GM19035 (cell line): ENCODE measurements around the gene FXYD5.
"Not testable (repeated sequence)": the region's sequence is repeated elsewhere in the genome, so short reads cannot be mapped to it uniquely, and the experiment has no call there.

Experiments used
- ATAC-seq: cut with Tn5 transposase; IDR thresholded peaks from one replicate; pipeline ENCODE4 v1.9.1; 2021; ENCODE audit not compliant: unreplicated experiment

Gene FXYD5

GRCh38 chr19:35176181-35176570 is 21.6 kb downstream of the FXYD5 start:
- ATAC-seq: no peak

DNA sequence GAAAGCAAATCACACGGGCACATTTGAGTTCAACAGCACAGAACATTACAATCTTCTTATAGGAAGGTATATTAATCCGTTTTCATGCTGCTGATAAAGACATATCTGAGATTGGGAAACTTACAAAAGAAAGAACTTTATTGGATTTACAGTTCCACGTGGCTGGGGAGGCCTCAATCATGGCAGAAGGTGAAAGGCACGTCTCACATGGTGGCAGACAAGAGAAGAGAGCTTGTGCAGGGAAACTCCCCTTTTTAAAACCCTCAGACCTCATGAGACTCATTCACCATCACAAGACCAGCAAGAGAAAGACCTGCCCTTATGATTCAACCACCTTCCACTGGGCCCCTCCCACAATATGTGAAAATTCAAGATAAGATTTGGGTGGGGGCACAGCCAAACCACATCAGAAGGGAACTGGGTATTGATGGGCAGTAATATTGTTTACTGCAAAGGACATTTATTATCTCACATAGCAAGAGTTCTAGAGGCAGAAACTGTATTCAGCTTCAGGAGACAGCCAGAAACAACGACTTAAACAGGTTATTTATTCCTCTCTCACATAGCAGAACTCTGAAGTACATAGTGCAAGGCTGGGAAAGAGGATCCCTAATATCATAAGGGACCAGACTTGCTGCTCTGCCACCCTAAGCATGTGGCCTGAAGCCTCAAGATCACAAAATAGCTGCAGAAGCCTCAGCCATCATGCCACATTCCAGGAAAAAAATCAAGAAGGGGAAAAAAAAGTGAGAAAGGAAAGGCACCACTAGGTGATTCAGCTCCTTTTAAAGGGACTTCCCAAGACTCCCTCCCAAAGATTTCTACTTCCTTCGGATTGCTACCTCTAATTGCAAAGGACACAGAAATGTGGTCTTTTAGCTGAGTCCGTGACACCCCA is 23.1 kb downstream of the FXYD5 start:
- no peak for ATAC-seq

DNA sequence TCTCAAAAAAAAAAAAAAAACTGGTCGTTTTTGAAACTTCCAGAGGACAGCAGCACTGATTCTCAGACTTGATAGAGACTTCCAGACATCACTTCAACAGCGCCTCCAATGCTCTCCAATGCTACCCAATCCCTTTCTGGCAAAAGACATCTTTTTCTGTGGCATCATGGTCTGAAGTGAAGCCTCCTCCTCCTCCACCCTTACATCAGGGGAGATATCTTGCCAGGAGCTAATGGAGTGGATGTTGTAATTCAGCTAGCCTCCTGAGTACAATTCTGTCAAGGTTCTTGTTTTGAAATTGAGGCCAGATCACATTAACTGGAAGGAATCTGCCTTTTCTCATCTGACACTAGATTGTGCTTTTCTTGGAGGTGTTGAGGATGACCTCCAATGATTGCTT is 24.2 kb downstream of the FXYD5 start:
- ATAC-seq: no peak

- ATAC-seq: no peak
Observed at GRCh38 chr19:35179830-35180229, 25.3 kb downstream of the FXYD5 start.

DNA sequence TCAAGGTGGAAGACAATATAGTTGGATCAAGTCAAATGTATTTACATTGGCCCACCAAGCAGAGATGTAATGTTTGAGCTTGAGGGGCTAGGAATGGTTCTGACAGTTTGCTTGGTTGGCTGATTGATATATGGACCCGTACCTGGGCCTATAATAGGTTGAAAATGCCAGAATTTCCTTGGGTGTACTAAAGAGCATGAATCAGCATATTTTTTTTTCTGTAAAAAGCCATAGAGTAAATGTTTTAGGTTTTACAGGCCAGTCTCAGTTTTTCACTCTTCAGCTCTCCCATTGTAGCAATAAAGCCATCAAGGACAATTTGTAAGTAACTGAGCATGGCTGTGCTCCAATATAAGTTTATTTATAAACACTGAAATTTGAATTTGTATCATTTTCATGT is 26.9 kb downstream of the FXYD5 start:
- ATAC-seq: no peak

DNA sequence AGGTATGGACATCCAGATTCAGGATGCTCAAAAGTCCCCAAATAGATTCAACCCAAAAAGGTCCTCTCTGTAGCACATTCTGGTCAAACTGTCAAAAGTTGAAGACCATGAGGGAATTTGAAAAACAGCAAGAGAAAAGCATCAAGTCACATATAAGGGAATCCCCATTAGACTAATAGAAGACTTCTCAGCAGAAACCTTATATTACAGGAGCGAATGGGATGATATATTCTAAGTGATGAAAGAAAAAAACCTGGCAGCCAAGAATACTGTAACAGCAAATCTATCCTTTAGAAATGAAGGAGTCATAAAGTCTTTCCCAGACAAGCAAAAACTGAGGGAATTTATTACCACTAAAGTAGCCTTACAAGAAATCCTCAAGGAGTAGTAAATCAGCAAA is 29.7 kb downstream of the FXYD5 start:
- no peak for ATAC-seq

DNA sequence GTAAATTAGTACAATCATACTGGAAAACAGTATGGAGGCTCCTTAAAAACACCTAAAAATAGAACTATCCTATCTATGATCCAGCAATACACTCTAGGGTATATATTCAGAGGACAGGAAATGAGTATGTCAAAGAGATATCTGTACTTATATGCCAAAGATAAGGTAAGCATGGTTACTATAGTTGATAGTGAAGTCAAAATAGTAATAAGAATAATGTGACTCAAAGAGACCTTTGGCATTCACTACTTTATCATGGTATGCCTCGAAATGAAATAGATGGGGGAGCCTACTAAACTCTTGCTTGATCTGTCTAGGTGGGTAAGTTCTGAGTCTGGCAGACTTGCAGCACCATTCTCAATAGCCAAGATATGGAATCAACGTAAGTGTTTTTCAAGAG is 30.3 kb downstream of the FXYD5 start:
- no peak for ATAC-seq

GRCh38 chr19:35194012-35194984 is 39.8 kb downstream of the FXYD5 start:
- ATAC-seq: no peak

DNA sequence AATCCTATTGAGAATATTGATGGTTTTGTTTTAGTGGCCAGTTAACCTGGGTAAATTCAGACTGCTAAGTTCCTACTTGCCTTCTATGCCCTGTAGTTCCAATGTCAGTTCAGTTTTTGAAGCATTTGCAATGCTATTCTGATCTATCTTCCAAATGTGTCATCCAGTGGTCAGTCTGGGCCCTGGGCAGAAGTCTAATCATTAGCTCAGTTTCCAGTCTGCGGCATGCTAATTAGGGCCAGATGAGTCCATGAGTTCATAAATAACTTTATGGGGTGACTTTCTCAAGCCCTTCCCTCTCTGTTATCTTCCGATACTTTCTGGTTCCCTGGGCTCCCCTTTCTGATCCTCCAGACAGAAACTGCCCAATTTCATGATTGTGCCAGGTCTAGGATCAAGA is 41.3 kb downstream of the FXYD5 start:
- ATAC-seq: no peak

- ATAC-seq: not testable (repeated sequence)
Observed at GRCh38 chr19:35196861-35197260, 42.3 kb downstream of the FXYD5 start.

DNA sequence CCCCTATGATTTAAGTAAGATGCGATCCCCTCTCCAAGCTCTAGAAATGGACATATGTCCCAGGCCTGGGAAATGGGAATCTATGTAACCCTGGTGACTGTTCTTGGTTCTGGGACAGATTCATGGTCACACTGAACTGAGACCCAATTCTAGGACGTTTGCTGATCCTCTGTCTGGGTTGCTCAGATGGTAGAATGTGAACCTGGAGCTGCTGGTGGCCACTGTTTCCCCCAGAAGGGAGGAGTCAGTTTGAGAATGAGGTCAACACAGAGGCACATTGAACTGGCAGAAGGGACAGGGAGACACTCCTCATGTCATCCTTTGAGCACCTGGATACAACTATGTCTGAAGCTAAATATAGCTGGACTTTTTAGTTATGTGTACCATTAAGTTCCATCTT is 44.9 kb downstream of the FXYD5 start:
- ATAC-seq: no peak

- ATAC-seq: no peak
Observed at GRCh38 chr19:35202722-35203688, 48.5 kb downstream of the FXYD5 start.

DNA sequence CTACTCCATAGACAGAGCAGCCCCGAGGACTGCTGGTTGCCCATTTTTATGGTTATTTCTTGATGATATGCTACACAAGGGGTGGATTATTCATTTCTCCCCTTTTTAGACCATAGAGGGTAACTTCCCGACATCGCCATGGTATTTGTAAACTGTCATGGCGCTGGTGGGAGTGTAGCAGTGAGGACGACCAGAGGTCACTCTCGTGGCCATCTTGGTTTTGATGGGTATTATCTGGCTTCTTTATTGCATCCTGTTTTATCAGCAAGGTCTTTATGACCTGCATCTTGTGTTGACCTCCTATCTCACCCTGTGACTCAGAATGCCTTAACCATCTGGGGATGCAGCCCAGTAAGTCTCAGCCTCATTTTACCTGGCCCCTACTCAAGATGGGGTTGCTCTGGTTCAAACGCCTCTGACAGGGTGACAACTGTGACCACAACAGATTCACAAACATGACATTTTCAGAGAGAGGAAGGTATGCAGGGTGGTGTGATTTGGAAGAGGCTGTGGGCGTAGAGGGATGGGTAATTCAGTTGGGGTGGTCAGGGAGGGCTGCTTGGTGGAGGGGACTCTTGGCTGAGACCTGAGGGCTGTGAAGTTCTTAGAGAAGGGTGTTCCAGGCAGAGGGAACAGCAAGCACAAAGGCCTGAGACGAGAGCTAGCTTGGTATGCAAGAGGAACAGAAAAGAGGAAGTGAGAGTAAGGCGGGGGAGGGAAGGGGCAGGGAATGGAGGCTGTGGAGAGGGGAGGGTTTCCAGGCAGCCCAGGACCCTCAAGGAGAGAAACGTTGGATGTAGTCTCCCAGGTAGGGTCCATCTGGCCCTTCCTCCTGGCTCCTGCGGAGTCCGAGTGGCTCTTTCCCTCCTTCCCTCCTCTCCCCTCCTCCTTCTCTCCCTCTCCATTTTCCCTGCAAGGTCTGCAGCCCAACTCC is 50.5 kb downstream of the FXYD5 start:
- peak; percentile 84 for ATAC-seq

DNA sequence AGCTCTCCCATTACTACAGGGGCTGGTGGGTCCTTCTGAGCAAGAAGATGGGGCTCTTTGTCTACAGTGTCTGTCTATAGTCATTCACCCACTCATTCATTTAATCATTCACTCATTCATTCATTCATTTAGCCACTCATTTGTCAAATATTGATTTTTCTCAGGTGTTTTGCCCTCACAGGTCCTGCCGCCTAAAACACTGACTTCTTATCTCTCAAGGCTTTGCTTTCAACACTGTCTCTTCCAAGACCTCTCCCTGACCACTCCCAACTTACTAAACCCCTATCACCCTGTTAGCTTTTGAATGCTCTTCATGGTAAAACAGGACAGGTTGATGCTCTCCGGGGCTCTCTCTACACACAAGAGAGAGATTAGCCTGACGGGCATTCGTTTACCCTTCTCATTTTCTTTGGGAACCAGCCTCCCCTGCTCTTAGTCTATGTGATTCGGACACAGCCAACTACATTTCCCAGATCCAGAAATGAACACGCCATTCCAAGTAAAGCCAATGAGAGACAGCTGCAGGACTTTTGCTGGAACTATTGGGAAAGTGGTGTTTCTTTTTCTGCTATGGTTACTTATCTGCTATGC is 51.3 kb downstream of the FXYD5 start:
- ATAC-seq: no peak

DNA sequence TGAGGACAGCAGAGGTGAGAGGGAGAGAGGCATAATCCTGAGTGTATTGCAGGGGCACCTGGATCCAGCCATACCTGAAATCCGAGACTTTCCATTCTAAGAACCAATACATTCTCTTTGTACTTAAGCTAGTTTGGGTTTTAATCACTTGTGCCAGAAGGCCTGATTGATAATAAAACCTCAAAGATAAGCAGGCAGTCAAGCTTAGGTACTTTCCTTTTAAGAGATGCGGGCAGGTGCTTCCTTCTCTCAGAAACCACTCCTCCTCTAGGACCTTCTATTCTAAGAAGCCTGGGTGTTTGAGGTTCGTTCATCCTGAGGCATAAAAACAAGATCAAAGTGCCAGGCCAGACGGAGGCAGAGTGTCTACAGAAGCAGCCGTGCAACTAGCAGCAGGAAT is 51.8 kb downstream of the FXYD5 start:
- ATAC-seq: no peak

DNA sequence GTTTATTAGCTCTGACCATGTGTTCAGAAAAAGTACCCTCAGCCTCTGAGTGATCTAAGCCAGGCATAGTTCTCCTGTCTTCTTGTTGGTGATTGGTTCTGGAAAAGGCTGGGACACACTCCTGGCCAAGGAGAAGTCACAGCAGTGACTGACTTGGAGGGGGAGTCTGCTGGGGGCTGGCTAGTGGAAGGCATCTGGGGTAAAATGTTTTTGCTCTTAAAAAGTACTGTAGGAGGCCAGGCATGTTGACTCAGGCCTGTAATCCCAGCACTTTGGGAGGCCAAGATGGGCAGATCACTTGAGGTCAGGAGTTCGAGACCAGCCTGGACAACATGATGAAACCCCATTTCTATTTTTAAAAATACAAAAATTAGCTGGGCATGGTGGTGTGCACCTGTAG is 52.3 kb downstream of the FXYD5 start:
- ATAC-seq: no peak

DNA sequence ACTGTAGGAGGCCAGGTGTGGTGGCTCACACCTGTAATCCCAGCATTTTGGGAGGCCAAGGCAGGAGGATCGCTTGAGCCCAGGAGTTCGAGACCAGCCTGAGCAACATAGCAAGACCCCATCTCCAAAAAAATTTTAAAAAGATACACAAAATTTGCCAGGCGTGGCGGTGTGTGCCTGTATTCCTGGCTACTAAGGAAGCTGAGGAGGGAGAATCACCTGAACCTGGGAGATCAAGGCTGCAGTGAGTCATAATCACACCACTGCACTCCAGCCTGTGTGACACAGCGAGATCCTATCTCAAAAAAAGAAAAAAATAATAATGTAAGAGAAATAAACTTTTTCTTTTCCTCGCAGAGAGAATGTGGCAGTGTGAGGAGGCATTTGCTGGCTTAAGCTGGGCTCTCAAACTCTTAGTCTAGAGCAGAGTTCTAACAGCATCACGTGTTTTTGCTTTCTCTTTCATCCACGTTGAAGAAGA is 52.9 kb downstream of the FXYD5 start:
- ATAC-seq: no peak

- ATAC-seq: no peak
Observed at GRCh38 chr19:35208121-35208520, 53.6 kb downstream of the FXYD5 start.

DNA sequence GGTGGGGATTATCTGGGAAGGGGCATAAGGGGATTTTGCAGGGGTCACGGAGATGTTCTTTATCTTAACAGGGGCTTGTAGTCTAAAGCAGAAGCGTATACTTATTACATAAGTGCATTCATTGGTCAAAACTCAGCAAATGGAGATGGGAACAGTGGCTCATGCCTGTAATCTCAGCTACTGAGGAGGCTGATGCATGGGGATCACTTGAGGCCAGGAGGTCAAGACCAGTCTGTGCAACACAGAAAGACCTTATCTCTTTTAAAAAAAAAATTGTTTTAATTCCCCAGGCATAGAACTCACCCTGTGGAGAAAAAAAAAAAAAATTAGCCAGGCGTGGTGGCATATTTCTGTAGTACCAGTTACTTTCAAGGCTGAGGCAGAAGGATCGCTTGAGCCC is 55.1 kb downstream of the FXYD5 start:
- ATAC-seq: no peak
